ENCODE results near the gene BZW1. TPM values are rescaled to one million over a fixed set of nuclear protein-coding genes. Genes with fewer than 3 reads are reported as not detected.

The BZW1 gene
- total RNA-seq, 1 donor from 2014 or later, result 63.2 TPM

DNA sequence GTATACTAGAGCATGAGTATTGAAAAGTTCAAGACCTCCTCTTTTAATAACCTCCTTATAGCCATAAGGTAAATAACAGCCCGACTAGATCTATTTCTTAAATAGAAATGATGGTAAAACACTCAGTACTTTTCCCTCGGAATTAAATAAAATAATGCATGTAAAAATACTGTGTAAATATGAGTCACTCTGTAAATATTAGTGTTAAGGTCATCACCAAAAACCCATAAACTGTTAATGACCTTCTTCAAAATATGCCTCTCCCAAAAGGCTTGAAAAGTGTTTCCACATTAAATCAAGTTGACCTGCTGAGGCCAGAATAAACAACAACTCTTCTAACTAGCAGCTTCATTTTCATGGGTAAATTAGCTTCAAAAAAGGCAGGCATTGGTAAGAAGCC is 25.3 kb upstream of the BZW1 start:
- DNase-seq, result no peak
- Histone ChIP-seq H3K27ac (replicated peaks) (no peak overlapping the region), H3K27me3 (ENCODE audit: low read depth) (no peaks in the 10 kb centered on the region), H3K4me3 (no peak overlapping the region), H3K9me3 (replicated peaks) (no peaks in the 10 kb centered on the region), H3K36me3 (no peaks in the 10 kb centered on the region), H3K4me1 (peaks cover 24% of the 10 kb centered on the region)
- intact Hi-C loops (cut with micrococcal nuclease), result no loop called here
- TF ChIP-seq CTCF (IDR thresholded peaks at IDR 0.05; ENCODE audit: borderline replicate concordance), result no peak

DNA sequence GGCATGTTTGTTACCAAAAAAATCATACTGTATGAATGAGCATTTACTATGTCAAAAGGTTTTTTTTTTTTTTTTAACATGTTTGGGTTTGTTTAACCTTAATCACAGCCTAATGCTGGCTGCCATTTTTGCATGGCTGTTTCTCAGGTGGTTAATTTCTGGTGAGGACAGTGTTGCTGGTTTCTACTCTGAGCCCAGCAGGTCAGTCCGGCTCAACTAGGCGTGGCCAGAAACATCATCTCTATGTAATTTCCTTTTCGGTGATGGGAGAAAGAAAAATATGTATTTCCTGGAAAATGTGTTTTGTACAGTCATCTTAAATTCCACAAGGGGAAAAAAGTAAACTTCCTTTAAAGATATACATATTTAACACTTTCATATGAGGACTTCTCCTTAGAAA is 24.9 kb upstream of the BZW1 start:
- Histone ChIP-seq H3K27ac (replicated peaks) (no peak overlapping the region), H3K4me1 (peaks cover 25% of the 10 kb centered on the region), H3K36me3 (no peaks in the 10 kb centered on the region), H3K4me3 (no peak overlapping the region), H3K9me3 (replicated peaks) (no peaks in the 10 kb centered on the region), H3K27me3 (ENCODE audit: low read depth) (no peaks in the 10 kb centered on the region)
- no peak for TF ChIP-seq CTCF (IDR thresholded peaks at IDR 0.05; ENCODE audit: borderline replicate concordance)
- no peak for DNase-seq
- intact Hi-C loops (cut with micrococcal nuclease), result no loop called here

DNA sequence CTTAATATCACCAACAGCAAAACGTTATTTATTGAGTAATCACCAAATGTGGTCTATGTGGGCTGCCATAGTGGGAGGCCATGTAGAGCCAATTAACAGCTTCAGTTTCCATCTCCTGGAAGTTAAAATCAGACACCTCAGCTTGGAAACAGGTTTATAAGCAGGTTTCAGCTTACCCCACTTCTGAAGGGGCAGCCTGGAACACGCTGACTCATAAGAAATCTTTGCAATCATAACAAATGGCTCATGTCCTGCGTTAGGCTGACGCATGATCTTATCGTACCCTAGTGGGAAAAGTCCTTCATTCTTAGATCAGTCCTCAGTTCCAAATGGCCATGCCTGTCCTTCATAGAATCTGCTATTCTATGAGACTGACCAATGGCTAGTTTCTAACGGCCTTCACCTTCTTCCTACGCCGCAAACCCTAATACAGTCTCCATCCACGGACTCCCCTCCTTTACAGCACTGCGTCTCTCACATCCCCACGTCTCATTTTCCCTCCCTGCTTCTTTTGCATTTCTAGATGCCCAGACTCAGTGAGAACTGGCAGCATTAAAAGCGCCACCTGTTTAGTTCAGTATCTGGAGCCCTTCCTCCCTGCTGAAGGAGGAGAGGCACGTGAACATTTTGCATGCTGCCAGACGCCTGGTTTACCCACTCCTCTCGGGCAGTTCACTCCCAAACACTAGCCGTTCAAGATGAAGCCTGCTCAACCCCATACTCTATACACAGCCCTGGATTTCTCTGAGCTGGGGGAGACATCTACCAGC is 24.2 kb upstream of the BZW1 start:
- Histone ChIP-seq H3K4me3 (no peak overlapping the region), H3K9me3 (replicated peaks) (no peaks in the 10 kb centered on the region), H3K27ac (replicated peaks) (peak overlapping the region; percentile 10), H3K27me3 (ENCODE audit: low read depth) (no peaks in the 10 kb centered on the region), H3K36me3 (no peaks in the 10 kb centered on the region), H3K4me1 (peaks cover 25% of the 10 kb centered on the region)
- intact Hi-C loops (cut with micrococcal nuclease), result no loop called here
- DNase-seq, result no peak
- TF ChIP-seq CTCF (IDR thresholded peaks at IDR 0.05; ENCODE audit: borderline replicate concordance), result no peak

DNA sequence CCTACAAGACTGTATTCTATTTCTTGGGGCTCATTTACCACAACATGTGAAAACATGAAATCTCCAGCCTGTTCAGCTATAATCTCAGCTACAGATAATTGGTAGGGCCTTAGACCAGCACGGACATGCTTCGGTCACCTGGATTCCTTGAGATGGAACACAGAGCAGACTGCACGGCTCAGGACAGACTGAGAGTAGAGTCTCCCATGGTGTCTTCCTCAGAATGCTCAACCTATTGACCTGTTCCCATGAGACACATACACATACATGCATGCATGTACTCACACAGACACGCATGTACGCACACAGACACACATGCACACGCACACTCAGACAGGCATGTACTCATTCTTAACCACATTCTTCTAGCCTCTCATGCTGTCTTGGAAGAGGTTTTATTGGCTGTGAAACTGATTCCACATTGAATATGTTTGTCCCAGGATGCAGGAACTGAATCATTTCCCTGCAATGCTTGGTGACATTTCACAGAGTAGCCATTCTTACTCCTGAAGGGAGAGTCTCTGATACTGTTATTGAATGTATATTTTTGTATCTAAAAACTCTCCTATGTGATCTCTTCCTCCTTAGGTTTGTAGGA is 23.5 kb upstream of the BZW1 start:
- Histone ChIP-seq H3K4me1 (peaks cover 25% of the 10 kb centered on the region), H3K27me3 (ENCODE audit: low read depth) (no peaks in the 10 kb centered on the region), H3K36me3 (no peaks in the 10 kb centered on the region), H3K4me3 (no peak overlapping the region), H3K27ac (replicated peaks) (peak overlapping the region; percentile 50), H3K9me3 (replicated peaks) (no peaks in the 10 kb centered on the region)
- intact Hi-C loops (cut with micrococcal nuclease), result no loop called here
- no peak for TF ChIP-seq CTCF (IDR thresholded peaks at IDR 0.05; ENCODE audit: borderline replicate concordance)
- DNase-seq, result no peak

- peaks cover 35% of the 10 kb centered on the region for H3K4me1 ChIP-seq
- no peak for TF ChIP-seq CTCF (IDR thresholded peaks at IDR 0.05; ENCODE audit: borderline replicate concordance)
- H3K36me3 ChIP-seq, result no peaks in the 10 kb centered on the region
- no peak overlapping the region for H3K27ac ChIP-seq (replicated peaks)
- H3K9me3 ChIP-seq (replicated peaks), result no peaks in the 10 kb centered on the region
- intact Hi-C loops (cut with micrococcal nuclease), result no loop called here
- no peak for DNase-seq
- H3K4me3 ChIP-seq, result no peak overlapping the region
- no peaks in the 10 kb centered on the region for H3K27me3 ChIP-seq (ENCODE audit: low read depth)
Measured at GRCh38 chr2:200790185-200790584, 21.5 kb upstream of the BZW1 start.

All from left ventricle myocardium inferior (tissue), 1 donor.